Spleen (tissue), 7 donors: Measurements from ENCODE around the gene LTF.

Experiments used
- CTCF ChIP-seq, 11 experiments: fragments of 200-600 bp in 7 of 11; fragments of 450-650 bp in 4 of 11; sonication (generic) in 4 of 11; IDR thresholded peaks in 8 of 11; conservative IDR thresholded peaks in 3 of 11; 1 replicate in 7 of 11; 2 replicates in 4 of 11; pipeline versions ENCODE4 v1.4.0 to v1.8.0; 2016 to 2021; ENCODE audit warnings: antibody characterized with exemption in 11 of 11, inconsistent platforms in 4 of 11, mild to moderate bottlenecking in 1 of 11
- POLR2A ChIP-seq, 3 donors: fragments of 450-650 bp; IDR thresholded peaks; one replicate each; pipeline ENCODE4 v1.5.1; 2017; ENCODE audit warnings: antibody characterized with exemption in 3 of 3, mild to moderate bottlenecking in 1 of 3
- POLR2AphosphoS5 ChIP-seq, 3 donors: sonication (generic); formaldehyde crosslinking; IDR thresholded peaks; one replicate each; pipeline ENCODE4 v1.5.1; 2017; ENCODE audit warnings: antibody characterized with exemption in 3 of 3
- donor health status: DM: no; HTN: no; CAD: no; lungs with moderate emphysema.
- donor health status: DM: no; HTN: no; CAD: no.
- donor health status: DM: no; HTN: no; CAD: no.

- TF ChIP-seq CTCF (IDR thresholded peaks at IDR 0.05 in 8 of 11, conservative IDR thresholded peaks at IDR 0.05 in 3 of 11) (no peak), POLR2A (IDR thresholded peaks at IDR 0.05) (no peak), POLR2AphosphoS5 (IDR thresholded peaks at IDR 0.05) (no peak)
These were observed 19.7 kb upstream of the LTF start for GRCh38 chr3:46484388-46484787.
